Measurements from ENCODE around the gene KLC3.

Gene KLC3

DNA sequence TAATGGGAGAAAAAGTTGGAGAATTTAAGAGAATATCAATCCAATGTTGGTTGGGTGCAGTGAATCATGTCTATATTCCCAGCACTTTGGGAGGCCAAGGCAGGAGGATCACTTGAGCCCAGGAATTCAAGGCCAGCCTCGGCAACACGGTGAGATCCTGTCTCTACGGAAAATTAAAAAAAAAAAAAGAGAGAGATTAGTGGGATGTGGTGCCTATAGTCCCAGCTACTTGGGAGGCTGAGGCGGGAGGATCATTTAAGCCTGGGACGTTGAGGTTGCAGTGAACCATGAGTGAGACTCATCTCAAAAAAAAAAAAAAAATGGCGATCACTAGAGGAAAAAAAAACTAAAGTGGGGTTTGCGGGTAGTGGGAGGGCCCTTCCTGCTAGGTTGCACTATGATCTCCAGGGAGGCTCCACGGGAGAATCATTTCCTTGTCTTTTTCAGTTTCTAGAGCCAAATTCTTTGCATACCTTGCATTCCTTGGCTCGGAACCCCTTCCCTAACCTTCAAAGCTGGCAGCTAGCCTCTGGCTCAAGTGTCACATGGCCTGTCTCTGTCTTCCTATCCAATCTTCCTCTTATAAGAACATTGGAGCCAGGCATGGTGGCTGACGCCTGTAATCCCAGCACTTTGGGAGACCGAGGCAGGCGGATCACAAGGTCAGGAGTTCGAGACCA, 35.6 kb downstream of the KLC3 start:
- no peak for DNase-seq (ENCODE audit: low read depth)

DNA sequence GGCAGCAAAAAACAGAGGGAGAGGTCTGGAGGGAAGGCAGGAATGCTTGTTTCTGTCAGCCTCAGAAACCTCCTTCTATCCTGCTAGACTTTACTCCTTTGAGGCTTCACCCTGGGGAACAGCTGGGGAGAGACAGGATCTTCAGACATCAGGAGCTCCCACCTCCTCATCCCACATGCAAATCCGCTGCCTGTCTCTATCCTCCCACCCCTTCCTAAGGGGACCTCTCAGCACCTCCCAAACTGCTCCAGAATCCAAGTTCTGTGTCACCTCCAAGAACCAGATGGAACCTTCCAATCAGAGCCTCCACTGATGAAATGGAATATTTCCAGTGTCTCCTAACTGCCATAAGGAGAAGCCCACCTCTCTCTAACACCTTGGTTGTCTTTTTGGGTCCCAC, 39.6 kb downstream of the KLC3 start:
- no peak for DNase-seq (ENCODE audit: low read depth)

DNA sequence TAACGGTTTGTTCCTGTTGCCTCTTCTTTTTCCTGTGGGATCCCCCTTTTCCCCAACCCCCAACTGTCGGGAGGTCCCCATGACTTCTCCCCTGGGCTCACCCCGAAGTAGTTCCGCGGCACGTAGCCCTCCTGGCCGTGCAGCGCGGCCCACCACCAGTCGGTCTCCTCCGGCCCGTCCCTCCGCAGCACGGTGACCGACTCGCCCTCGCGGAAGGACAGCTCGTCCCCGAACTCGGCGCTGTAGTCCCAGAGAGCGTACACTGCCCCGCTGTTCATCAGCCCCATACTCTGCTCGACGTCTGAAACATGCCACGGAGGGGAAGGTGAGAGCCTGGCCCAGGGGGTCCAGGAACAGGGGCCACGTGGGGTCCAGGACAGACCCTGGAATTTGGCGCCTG, 41.9 kb downstream of the KLC3 start:
- no peak for DNase-seq (ENCODE audit: low read depth)

DNA sequence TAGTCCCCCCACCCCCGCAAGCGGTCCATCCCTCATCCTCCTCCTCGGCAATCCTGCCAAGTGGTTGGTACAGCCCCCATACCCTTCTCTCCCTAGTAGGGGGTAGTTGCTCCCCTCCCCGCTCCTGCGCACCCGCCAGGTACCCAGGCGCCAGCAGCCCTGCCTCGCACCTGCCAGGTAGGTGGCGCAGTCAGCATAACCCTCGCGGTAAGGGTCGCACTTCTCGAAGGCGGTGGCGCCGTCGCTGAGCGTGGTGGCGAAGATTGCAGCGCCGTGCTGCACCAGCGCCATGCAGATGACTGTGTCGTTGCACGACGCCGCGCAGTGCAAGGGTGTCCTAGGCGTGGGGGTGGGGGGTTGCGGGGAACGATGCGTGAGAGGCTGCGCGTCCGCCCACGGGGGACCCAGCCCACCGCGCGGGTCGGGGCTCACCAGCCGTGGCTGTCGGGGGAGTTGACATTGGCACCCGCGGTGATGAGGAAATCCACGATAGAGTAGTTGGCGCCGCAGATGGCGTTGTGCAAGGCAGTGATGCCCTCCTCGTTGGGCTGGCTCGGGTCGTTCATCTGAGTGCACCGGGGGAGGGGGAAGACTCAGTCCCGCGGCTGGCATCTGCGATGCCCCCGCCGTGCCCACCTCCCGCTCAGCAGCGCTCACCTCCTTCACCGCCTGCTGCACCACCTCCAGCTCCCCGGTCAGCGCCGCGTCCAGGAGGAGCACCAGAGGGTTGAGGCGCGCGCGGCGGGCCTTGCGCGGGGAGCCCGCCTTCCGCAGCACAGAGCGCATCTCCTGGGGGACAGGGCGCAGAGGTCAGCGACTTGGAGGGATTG, 45.1 kb downstream of the KLC3 start:
- no peak for DNase-seq (ENCODE audit: low read depth)

DNA sequence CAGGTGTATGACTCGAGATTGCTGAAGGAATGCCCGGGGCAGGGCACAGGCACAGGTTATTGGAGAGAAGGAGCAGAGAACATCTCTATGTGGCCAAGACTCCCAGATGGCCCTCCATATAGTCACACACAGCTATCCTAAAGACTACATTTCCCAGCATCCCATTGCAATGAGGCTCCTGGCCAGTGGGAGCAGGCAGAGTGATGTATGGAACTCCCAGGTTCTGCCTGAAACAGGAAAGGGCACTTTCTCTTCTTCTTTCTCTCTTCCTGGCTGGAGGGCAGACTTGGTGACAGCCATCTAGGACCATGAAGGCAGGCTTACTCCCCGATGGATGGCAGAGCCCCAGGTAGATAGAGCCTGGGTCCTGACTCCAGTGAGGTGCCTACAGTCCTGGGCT, 50.8 kb downstream of the KLC3 start:
- DNase-seq (ENCODE audit: low read depth): no peak

DNA sequence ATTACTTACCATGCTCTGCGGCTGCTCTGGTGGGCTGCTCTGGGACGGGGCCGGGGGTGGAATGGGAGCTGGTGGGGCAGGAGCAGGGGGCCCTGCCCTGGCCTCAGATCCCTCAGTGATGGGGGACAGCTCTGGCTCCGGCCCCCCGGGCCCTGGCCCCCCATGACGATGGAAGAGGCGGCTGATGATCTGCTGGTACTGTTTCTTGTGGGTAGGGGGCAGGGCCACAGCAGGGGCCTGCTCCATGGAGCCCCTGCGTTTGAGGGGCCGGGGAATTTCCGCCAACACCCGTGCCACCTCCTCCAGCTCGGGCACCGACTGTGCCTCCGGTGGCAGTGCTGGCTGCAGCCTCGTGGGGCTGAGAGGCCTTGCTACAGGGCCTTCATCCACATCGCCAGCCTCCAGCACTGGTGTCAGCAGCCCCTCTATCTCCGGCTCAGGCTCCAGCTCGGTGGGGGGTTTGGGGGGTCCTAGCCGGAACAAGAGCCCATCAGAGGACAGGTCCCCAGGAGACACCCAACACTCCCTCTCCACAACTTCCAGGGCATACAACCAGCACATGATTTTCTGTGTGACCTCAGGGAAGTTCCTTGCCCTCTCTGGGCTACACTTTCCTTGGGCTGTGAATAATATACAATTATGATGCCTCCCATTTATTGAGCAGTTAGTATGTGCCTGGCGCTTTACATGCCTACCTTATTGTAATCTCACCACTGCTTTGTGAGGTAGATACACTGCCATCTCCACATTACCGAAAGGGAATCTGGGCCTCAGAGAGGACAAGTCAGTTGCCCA, 51.5 kb downstream of the KLC3 start:
- DNase-seq (ENCODE audit: low read depth): no peak

DNA sequence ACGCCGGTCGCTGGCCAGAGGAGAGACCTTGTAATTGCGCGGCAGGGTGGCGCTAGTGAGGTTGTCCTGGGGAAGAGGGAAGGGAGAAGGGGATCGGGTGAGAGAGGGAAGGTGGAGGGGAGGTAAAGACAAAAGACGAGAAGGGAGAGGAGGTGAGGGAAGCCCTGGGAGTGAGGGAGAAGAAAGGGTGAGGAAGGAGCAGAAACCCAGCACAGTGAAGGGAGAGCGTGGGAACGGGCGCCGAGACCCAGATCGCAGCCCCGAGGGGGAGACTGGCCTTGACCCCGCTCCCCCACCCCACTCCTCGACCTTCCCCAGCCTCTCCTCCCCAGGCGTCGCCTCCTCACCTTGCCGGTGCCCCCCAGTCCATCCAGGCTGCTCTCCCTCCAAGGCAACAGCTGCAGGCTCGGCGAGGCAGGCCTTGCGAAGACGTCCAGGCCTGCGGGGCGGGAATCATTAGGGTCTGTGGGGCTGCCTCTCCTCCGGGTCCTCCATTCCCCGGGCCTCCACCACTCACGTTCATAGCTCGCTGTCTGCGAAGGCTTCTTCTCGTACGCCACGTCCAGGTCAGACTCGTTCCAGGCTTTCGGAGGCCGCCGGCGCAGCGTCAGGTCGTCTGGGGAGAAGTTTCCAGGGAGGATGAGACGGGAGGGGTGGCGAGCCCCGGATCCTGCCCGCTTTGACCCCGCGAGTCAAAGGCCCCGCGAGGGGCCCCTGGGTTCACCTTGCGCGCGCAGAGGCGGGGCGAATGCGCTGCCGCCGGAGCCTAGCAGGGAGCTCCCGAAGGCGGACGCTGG, 55.5 kb downstream of the KLC3 start:
- no peak for DNase-seq (ENCODE audit: low read depth)

DNA sequence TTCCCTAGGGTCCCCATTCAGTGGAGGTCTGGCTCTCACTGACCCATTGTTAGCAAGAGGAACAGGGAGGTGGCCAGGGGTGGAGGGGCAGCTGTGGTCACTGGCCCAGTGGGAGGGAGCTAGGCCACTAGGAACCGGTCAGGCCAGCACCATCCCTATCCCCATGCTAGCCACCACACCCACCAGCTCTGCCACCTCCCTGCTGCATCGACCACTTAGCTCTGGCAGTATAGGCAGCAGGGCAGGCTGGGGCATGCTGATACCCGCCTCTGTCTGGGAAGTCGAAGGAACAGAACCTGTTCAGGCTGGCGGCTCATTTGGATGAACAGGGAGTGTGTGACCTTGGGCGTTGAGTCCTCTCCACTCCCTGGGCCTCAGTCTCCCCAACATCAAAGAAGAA, 59.6 kb downstream of the KLC3 start:
- DNase-seq (ENCODE audit: low read depth): no peak
